ENCODE results near the gene TNS2. TPM values are rescaled to one million over a fixed set of nuclear protein-coding genes. Genes with fewer than 3 reads are reported as not detected.

Gene TNS2, protein sequence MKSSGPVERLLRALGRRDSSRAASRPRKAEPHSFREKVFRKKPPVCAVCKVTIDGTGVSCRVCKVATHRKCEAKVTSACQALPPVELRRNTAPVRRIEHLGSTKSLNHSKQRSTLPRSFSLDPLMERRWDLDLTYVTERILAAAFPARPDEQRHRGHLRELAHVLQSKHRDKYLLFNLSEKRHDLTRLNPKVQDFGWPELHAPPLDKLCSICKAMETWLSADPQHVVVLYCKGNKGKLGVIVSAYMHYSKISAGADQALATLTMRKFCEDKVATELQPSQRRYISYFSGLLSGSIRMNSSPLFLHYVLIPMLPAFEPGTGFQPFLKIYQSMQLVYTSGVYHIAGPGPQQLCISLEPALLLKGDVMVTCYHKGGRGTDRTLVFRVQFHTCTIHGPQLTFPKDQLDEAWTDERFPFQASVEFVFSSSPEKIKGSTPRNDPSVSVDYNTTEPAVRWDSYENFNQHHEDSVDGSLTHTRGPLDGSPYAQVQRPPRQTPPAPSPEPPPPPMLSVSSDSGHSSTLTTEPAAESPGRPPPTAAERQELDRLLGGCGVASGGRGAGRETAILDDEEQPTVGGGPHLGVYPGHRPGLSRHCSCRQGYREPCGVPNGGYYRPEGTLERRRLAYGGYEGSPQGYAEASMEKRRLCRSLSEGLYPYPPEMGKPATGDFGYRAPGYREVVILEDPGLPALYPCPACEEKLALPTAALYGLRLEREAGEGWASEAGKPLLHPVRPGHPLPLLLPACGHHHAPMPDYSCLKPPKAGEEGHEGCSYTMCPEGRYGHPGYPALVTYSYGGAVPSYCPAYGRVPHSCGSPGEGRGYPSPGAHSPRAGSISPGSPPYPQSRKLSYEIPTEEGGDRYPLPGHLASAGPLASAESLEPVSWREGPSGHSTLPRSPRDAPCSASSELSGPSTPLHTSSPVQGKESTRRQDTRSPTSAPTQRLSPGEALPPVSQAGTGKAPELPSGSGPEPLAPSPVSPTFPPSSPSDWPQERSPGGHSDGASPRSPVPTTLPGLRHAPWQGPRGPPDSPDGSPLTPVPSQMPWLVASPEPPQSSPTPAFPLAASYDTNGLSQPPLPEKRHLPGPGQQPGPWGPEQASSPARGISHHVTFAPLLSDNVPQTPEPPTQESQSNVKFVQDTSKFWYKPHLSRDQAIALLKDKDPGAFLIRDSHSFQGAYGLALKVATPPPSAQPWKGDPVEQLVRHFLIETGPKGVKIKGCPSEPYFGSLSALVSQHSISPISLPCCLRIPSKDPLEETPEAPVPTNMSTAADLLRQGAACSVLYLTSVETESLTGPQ (N-terminal part only)
- 32.7 and 50.0 TPM in 2 replicates for polyA plus RNA-seq (2012; rRNA removed)
- polyA plus RNA-seq (2012; cell fraction: cytosol; rRNA removed): 9.6 and 17.3 TPM in 2 replicates
- polyA plus RNA-seq (2012; cell fraction: nucleus; rRNA removed): 225 and 321 TPM in 2 replicates

DNA sequence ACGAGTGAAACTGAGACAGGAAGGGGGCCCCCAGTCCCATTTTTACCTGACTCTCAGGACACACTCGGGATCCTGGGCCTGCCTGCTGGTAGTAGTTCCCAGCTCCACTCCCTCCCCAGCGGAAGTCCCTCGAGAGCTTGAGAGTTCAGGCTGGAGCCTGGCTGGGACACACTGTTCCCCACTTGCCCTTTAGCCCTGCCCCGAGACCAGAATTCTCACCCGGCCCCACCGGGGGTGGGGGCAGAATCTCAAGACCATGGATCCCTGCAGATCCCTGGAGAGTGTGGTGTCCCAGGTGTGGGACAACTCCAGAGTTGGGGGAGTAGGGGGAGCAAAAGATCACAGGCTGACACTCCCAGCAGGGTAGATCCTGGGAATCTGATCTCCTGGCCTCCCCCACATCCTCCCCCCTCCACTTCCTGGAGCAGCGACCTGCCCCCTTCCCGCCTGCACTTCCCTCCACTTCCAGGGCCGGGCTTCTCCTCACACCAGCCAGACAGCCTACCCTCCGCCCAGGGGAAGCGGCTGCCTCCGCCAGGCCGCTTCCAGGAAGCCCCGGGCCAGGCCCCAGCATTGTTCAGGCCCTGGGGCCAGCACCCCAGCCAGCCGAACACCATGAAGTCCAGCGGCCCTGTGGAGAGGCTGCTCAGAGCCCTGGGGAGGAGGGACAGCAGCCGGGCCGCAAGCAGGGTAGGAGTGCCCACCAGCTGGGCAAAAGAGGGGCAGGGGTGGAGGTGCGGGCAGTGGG lies at the start of gene TNS2:
Gene TNS2, plus strand, starts transcription at position 495 of the 748 bp plus-strand sequence. Its CDS starts 121 bp downstream, at position 616.
- Histone ChIP-seq H3K9ac (peak within 1 kb of the TSS; percentile 76), H3K36me3 (replicated peaks in 1 of 2; ENCODE audit: control insufficient read depth in 1 of 2, insufficient read depth in 2 of 2, low read length in 1 of 2) (peaks cover 0 to 2% of the 10 kb centered on the region in 2 experiments), H3K4me1 (ENCODE audit: control insufficient read depth in 1 of 2, insufficient read depth in 2 of 2, low read depth in 1 of 2, low read length in 1 of 2) (peaks cover 39 to 78% of the 10 kb centered on the region in 2 experiments), H3F3A (replicated peaks; ENCODE audit: insufficient read depth) (peaks cover 29% of the 10 kb centered on the region), H3K4me3 (ENCODE audit: low read depth in 2 of 2, low read length in 1 of 2) (peak within 1 kb of the TSS; percentile 50 to 75), H3K27me3 (ENCODE audit: insufficient read depth) (no peaks in the 10 kb centered on the region), H3K4me2 (peak within 1 kb of the TSS; percentile 99), H3K79me2 (ENCODE audit: insufficient read depth) (peaks cover 37% of the 10 kb centered on the region), H3K27ac (ENCODE audit: low read depth in 2 of 2, low read length in 1 of 2) (peak within 1 kb of the TSS; percentile 95 to 98), H3K9me2 (no peaks in the 10 kb centered on the region), H4K20me1 (ENCODE audit: insufficient read depth) (no peaks in the 10 kb centered on the region), H3K9me3 (no peaks in the 10 kb centered on the region), H2AFZ (ENCODE audit: low read depth) (no peak within 1 kb of the TSS)
- peak; percentile 72 for DNase-seq
- TF ChIP-seq TCF12 (IDR thresholded peaks at IDR 0.05): peak; percentile 10; the same call in 1 of the 2 replicates
- TF ChIP-seq, protein P1, sequence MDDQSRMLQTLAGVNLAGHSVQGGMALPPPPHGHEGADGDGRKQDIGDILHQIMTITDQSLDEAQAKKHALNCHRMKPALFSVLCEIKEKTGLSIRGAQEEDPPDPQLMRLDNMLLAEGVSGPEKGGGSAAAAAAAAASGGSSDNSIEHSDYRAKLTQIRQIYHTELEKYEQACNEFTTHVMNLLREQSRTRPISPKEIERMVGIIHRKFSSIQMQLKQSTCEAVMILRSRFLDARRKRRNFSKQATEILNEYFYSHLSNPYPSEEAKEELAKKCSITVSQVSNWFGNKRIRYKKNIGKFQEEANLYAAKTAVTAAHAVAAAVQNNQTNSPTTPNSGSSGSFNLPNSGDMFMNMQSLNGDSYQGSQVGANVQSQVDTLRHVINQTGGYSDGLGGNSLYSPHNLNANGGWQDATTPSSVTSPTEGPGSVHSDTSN (IDR thresholded peaks at IDR 0.05): peak; percentile 29; the same call in 1 of the 2 replicates
- TF ChIP-seq MAX (IDR thresholded peaks at IDR 0.05; ENCODE audit: low read depth): peak; percentile 70
- TF ChIP-seq RCOR1 (IDR thresholded peaks at IDR 0.05; ENCODE audit: low read length): no peak
- peak; percentile 27; the same call in 1 of the 2 replicates for TF ChIP-seq NFIC (IDR thresholded peaks at IDR 0.05; ENCODE audit: borderline replicate concordance)
- no peak for TF ChIP-seq RXRA (IDR thresholded peaks at IDR 0.05; ENCODE audit: borderline replicate concordance, low read depth)
- no peak for TF ChIP-seq YY1 (IDR thresholded peaks at IDR 0.05; ENCODE audit: low read depth)
- TF ChIP-seq GABPA (IDR thresholded peaks at IDR 0.05; ENCODE audit: low read depth): no peak
- TF ChIP-seq, protein P2, sequence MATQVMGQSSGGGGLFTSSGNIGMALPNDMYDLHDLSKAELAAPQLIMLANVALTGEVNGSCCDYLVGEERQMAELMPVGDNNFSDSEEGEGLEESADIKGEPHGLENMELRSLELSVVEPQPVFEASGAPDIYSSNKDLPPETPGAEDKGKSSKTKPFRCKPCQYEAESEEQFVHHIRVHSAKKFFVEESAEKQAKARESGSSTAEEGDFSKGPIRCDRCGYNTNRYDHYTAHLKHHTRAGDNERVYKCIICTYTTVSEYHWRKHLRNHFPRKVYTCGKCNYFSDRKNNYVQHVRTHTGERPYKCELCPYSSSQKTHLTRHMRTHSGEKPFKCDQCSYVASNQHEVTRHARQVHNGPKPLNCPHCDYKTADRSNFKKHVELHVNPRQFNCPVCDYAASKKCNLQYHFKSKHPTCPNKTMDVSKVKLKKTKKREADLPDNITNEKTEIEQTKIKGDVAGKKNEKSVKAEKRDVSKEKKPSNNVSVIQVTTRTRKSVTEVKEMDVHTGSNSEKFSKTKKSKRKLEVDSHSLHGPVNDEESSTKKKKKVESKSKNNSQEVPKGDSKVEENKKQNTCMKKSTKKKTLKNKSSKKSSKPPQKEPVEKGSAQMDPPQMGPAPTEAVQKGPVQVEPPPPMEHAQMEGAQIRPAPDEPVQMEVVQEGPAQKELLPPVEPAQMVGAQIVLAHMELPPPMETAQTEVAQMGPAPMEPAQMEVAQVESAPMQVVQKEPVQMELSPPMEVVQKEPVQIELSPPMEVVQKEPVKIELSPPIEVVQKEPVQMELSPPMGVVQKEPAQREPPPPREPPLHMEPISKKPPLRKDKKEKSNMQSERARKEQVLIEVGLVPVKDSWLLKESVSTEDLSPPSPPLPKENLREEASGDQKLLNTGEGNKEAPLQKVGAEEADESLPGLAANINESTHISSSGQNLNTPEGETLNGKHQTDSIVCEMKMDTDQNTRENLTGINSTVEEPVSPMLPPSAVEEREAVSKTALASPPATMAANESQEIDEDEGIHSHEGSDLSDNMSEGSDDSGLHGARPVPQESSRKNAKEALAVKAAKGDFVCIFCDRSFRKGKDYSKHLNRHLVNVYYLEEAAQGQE (IDR thresholded peaks at IDR 0.05; ENCODE audit: low read depth, low read length): no peak
- TF ChIP-seq ELF1 (IDR thresholded peaks at IDR 0.05): peak; percentile 62
- TF ChIP-seq, protein P3, sequence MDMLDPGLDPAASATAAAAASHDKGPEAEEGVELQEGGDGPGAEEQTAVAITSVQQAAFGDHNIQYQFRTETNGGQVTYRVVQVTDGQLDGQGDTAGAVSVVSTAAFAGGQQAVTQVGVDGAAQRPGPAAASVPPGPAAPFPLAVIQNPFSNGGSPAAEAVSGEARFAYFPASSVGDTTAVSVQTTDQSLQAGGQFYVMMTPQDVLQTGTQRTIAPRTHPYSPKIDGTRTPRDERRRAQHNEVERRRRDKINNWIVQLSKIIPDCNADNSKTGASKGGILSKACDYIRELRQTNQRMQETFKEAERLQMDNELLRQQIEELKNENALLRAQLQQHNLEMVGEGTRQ (IDR thresholded peaks at IDR 0.05; ENCODE audit: borderline replicate concordance, low read depth, low read length): no peak
- TF ChIP-seq POLR2AphosphoS5 (IDR thresholded peaks at IDR 0.05; ENCODE audit: low read depth, low read length): peak; percentile 77
- no peak for TF ChIP-seq RAD21 (IDR thresholded peaks at IDR 0.05; ENCODE audit: low read length)
- TF ChIP-seq TAF1 (IDR thresholded peaks at IDR 0.05; ENCODE audit: borderline replicate concordance, low read depth, low read length): peak; percentile 71; the same call in 1 of the 2 replicates
- peak; percentile 3 for TF ChIP-seq CHD2 (IDR thresholded peaks at IDR 0.05; ENCODE audit: low read length, partially characterized antibody)
- no peak for TF ChIP-seq SMC3 (IDR thresholded peaks at IDR 0.05; ENCODE audit: low read depth, low read length)
- TF ChIP-seq SIN3A (IDR thresholded peaks at IDR 0.05; ENCODE audit: borderline replicate concordance, low read depth, low read length): peak; percentile 74; the same call in 1 of the 2 replicates
- 19% methylated on average over 10 of the region's 20 CpGs for WGBS (ENCODE audit: low lambda C conversion rate)
- CTCF ChIA-PET: interaction anchor here (1.1 to 13.8 kb wide), 7 partner anchors 14 to 148 kb away, joined by 3 to 182 read pairs (median 13); no protein-coding TSS in a partner anchor
- POLR2A ChIA-PET: no interaction called here

All from SK-N-SH (cell line).